Suppressor macrophage treated with lipopolysaccharide for 4 hours (primary cell): ENCODE results near the gene ARMC9.
"Not testable (repeated sequence)": the region's sequence is repeated elsewhere in the genome, so short reads cannot be mapped to it uniquely, and the experiment has no call there.

Experiments
- DNase-seq: peaks from one replicate; pipeline ENCODE4 v3.0.0-alpha.2; 2020

The ARMC9 gene

GRCh38 chr2:231403421-231404182, 205.2 kb downstream of the ARMC9 start:
- not testable (repeated sequence) for DNase-seq

GRCh38 chr2:231404183-231404578, 205.8 kb downstream of the ARMC9 start:
- not testable (repeated sequence) for DNase-seq

- not testable (repeated sequence) for DNase-seq
Observed at GRCh38 chr2:231405601-231406367, 207.4 kb downstream of the ARMC9 start.

- DNase-seq: not testable (repeated sequence)
Observed at GRCh38 chr2:231407686-231408085, 209.3 kb downstream of the ARMC9 start.

GRCh38 chr2:231408304-231408703, 209.9 kb downstream of the ARMC9 start:
- DNase-seq: not testable (repeated sequence)

GRCh38 chr2:231409776-231410175, 211.3 kb downstream of the ARMC9 start:
- DNase-seq: no peak

GRCh38 chr2:231410293-231411004, 212.0 kb downstream of the ARMC9 start:
- no peak for DNase-seq

GRCh38 chr2:231411237-231411636, 212.8 kb downstream of the ARMC9 start:
- no peak for DNase-seq

GRCh38 chr2:231411831-231412617, 213.6 kb downstream of the ARMC9 start:
- peak; percentile 88 for DNase-seq

GRCh38 chr2:231412618-231412963, 214.2 kb downstream of the ARMC9 start:
- no peak for DNase-seq

GRCh38 chr2:231413456-231413855, 215.0 kb downstream of the ARMC9 start:
- DNase-seq: no peak

- no peak for DNase-seq
Observed at GRCh38 chr2:231413921-231414476, 215.6 kb downstream of the ARMC9 start.

- no peak for DNase-seq
Observed at GRCh38 chr2:231415029-231415428, 216.6 kb downstream of the ARMC9 start.

- no peak for DNase-seq
Observed at GRCh38 chr2:231418820-231419640, 220.6 kb downstream of the ARMC9 start.

GRCh38 chr2:231421051-231421580, 222.7 kb downstream of the ARMC9 start:
- DNase-seq: no peak

- no peak for DNase-seq
Observed at GRCh38 chr2:231422056-231422455, 223.6 kb downstream of the ARMC9 start.

- DNase-seq: no peak
Observed at GRCh38 chr2:231423176-231423575, 224.7 kb downstream of the ARMC9 start.
